CD4-positive, alpha-beta memory T cell (primary cell): Measurements from ENCODE around the gene NBAS. TPM values are rescaled to one million over a fixed set of nuclear protein-coding genes. Genes with fewer than 3 reads are reported as not detected.
A peak's percentile ranks its signal among the peaks of the same experiment; 100 is the strongest.

Experiments used
- CTCF ChIA-PET: fragments of 350-600 bp; sonication (Branson Sonifier 250); formaldehyde crosslinking; loops from one replicate; lab custom pipeline; 2021; ENCODE audit warnings: inconsistent platforms; ENCODE audit not compliant: partially characterized antibody; lab: Charles Lee
- POLR2A ChIA-PET: fragments of 350-600 bp; sonication (Branson Sonifier 250); formaldehyde crosslinking; loops from one replicate; lab custom pipeline; 2021; ENCODE audit not compliant: partially characterized antibody; lab: Charles Lee
- DNase-seq, 5 donors: peaks; one replicate each; pipeline versions ENCODE4 v3.0.0 to v3.0.0-alpha.2; 2020 to 2022; ENCODE audit warnings: mixed read lengths in 1 of 5
- H3K27ac ChIP-seq: one replicate; pipeline ENCODE4 v1.7.0; 2013; ENCODE audit warnings: low read depth, low read length
- H3K27me3 ChIP-seq: 2 replicates; pipeline ENCODE4 v1.7.0; 2013; ENCODE audit warnings: mild to moderate bottlenecking, low read length, moderate library complexity; ENCODE audit not compliant: insufficient read depth
- H3K36me3 ChIP-seq: 2 replicates; pipeline ENCODE4 v1.7.0; 2013; ENCODE audit warnings: mild to moderate bottlenecking, low read length, moderate library complexity; ENCODE audit not compliant: insufficient read depth
- H3K4me1 ChIP-seq: 2 replicates; pipeline ENCODE4 v1.7.0; 2013; ENCODE audit warnings: mild to moderate bottlenecking, low read length, moderate library complexity; ENCODE audit not compliant: insufficient read depth
- H3K4me3 ChIP-seq, 2 donors: one replicate each; pipeline ENCODE4 v1.7.0; 2013; ENCODE audit warnings: low read length in 2 of 2, mild to moderate bottlenecking in 1 of 2
- H3K9me3 ChIP-seq, 2 donors: one replicate each; pipeline ENCODE4 v1.7.0; 2013; ENCODE audit warnings: low read length in 2 of 2, control low read depth in 1 of 2; ENCODE audit not compliant: control insufficient read depth in 1 of 2
- H3K27ac Mint-ChIP-seq, 7 donors: one replicate each; pipeline ENCODE4 v1.8.0; 2020 to 2021; ENCODE audit warnings: mixed read lengths in 7 of 7, mild to moderate bottlenecking in 6 of 7, inconsistent platforms in 3 of 7, moderate library complexity in 3 of 7
- H3K27me3 Mint-ChIP-seq, 2 donors: one replicate each; pipeline ENCODE4 v1.8.0; 2020 to 2021; ENCODE audit warnings: mixed read lengths in 2 of 2
- H3K36me3 Mint-ChIP-seq, 2 donors: one replicate each; pipeline ENCODE4 v1.8.0; 2020 to 2021; ENCODE audit warnings: mixed read lengths in 2 of 2, inconsistent platforms in 1 of 2, mild to moderate bottlenecking in 1 of 2
- H3K4me1 Mint-ChIP-seq, 4 donors: one replicate each; pipeline ENCODE4 v1.8.0; 2020 to 2021; ENCODE audit warnings: mixed read lengths in 4 of 4, mild to moderate bottlenecking in 1 of 4
- H3K4me3 Mint-ChIP-seq, 8 donors: one replicate each; pipeline ENCODE4 v1.8.0; 2020 to 2021; ENCODE audit warnings: mixed read lengths in 8 of 8, mild to moderate bottlenecking in 7 of 8, moderate library complexity in 6 of 8, inconsistent platforms in 3 of 8
- H3K9me3 Mint-ChIP-seq, 8 donors: one replicate each; pipeline ENCODE4 v1.8.0; 2020 to 2021; ENCODE audit warnings: mixed read lengths in 8 of 8, mild to moderate bottlenecking in 5 of 8, inconsistent platforms in 3 of 8, moderate library complexity in 1 of 8
- intact Hi-C: fragments of 100-400 bp; cut with micrococcal nuclease; formaldehyde crosslinking; loops from one replicate; pipeline ENCODE4 v1.15.1; 2023
- polyA plus RNA-seq, 2 donors: library from polyadenylated mRNA; unstranded; fragments of 300-500 nt; fragmentation: Illumina TruSeq; gene quantifications; one replicate each; pipeline ENCODE4 v1.2.3, GENCODE V29; 2021
- total RNA-seq, 2 experiments: library from RNA; stranded (reverse); gene quantifications; one replicate each; pipeline ENCODE4 v1.2.3, GENCODE V29; 2021

The NBAS gene
- total and polyA plus RNA-seq, 4 experiments from 2014 or later = 16.1 to 37.0 (median 27.1) TPM

DNA sequence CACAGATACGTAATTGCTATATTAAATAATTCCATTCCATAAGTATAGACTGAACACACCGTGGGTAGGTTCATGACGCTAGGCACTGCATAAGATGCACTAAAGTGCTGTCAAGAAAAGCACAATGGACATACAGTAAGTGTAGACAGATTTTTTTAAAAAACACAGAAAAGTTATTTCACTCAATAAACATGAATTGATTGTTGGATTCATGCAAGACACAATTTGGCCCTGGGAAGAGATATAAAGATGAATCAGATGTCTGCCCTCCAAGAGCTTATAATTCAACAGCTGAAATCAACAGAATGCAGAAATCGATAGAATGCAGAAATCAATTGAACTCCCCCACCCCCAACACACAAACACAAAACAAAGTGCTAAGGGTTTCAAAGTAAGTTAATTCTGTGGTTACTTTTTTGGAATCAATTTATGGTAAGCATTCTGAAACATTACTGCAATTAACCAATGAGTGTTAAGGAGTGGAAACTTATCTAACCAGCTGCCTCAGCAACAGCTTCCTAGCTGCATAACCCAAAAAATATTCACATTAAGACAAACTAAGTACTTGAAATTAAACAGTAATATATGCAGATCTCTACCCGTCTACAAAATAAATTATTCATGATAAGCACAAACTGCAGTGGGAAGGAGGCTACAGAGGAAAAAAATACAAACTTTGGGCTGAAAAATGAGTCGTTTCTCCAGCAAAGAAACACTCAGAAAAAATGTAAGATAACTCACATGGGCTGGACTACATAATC is 1.6 kb downstream of the NBAS start:
- no peaks in the 10 kb centered on the region for H3K9me3 ChIP-seq
- Mint-ChIP-seq H3K4me1 (peaks cover 31 to 49% (median 38%) of the 10 kb centered on the region in 4 donors), H3K9me3 (no peaks in the 10 kb centered on the region), H3K4me3 (peak overlapping the region; percentile 44 to 100 (median 80)), H3K27me3 (no peaks in the 10 kb centered on the region), H3K36me3 (peaks cover 11 to 21% of the 10 kb centered on the region in 2 donors), H3K27ac (peak overlapping the region in 3 of 7 donors; percentile 37 to 98 (median 80))
- no peak overlapping the region for H3K4me3 ChIP-seq
- DNase-seq = no peak
- ChIA-PET POLR2A (interaction anchor here (2.6 to 4.4 kb wide), 2 partner anchors 32 to 35 kb away, joined by 14 to 36 read pairs; partner anchors contain the start of gene DDX1), CTCF (interaction anchor here (1.7 to 4.6 kb wide), 3 partner anchors 16 to 18 kb away, joined by 4 to 29 read pairs (median 4); no protein-coding TSS in a partner anchor)
- peaks cover 25% of the 10 kb centered on the region for H3K4me1 ChIP-seq
- no peak overlapping the region for H3K27ac ChIP-seq
- no peaks in the 10 kb centered on the region for H3K27me3 ChIP-seq
- H3K36me3 ChIP-seq = no peaks in the 10 kb centered on the region
- intact Hi-C loops = loop anchor here (10.0 kb wide), 1 partner anchor 385 kb away; no protein-coding TSS in a partner anchor

- Mint-ChIP-seq H3K36me3 (peaks cover 14 to 31% of the 10 kb centered on the region in 2 donors), H3K4me1 (peaks cover 32 to 51% (median 36%) of the 10 kb centered on the region in 4 donors), H3K27ac (peak overlapping the region in 1 of 7 donors; percentile 42), H3K9me3 (no peaks in the 10 kb centered on the region), H3K27me3 (no peaks in the 10 kb centered on the region), H3K4me3 (peak overlapping the region in 1 of 8 donors; percentile 11)
- H3K4me3 ChIP-seq = no peak overlapping the region
- H3K27me3 ChIP-seq = no peaks in the 10 kb centered on the region
- H3K27ac ChIP-seq = no peak overlapping the region
- peaks cover 25% of the 10 kb centered on the region for H3K4me1 ChIP-seq
- H3K9me3 ChIP-seq = no peaks in the 10 kb centered on the region
- POLR2A ChIA-PET = no interaction called here
- CTCF ChIA-PET = interaction anchor here (1.7 to 1.8 kb wide), 2 partner anchors 17 to 19 kb away, joined by 4 read pairs; no protein-coding TSS in a partner anchor
- no peak for DNase-seq
- H3K36me3 ChIP-seq = no peaks in the 10 kb centered on the region
- intact Hi-C loops = no loop called here
These were observed 3.2 kb downstream of the NBAS start for GRCh38 chr2:15557887-15558311.

DNA sequence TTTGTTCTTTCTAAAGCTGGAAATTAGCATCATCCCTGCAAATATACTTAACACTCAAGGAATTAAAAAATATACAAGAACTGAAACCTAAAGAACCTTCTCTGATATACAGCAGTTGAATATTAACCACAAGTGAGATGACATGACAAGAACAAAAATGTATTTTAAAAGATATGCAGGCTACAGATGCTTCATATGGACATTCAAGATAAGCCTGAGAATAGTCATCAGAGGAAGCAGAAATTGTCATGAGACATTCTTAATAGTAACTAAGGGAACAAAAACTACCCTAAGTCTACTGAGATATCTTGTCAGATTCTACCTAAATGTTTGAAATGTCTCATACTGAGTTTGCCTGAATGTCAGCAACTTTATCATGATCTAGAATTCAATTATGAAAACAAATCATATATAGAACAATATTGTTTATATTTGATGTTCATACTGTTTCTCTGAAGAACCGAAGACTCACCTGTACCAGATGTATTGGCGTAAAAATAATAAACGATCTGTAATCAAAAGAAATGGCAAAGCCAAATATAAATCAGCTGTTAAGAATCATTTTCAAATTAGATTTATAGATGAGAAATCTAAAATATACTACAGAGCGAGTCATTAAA is 4.7 kb downstream of the NBAS start:
- intact Hi-C loops = no loop called here
- no peak overlapping the region for H3K4me3 ChIP-seq
- Mint-ChIP-seq H3K27me3 (no peaks in the 10 kb centered on the region), H3K4me1 (peaks cover 21 to 36% (median 26%) of the 10 kb centered on the region in 4 donors), H3K4me3 (no peak overlapping the region), H3K9me3 (no peaks in the 10 kb centered on the region), H3K27ac (no peak overlapping the region), H3K36me3 (peaks cover 24 to 39% of the 10 kb centered on the region in 2 donors)
- POLR2A ChIA-PET = no interaction called here
- CTCF ChIA-PET = no interaction called here
- no peaks in the 10 kb centered on the region for H3K27me3 ChIP-seq
- DNase-seq = no peak
- H3K27ac ChIP-seq = no peak overlapping the region
- no peaks in the 10 kb centered on the region for H3K9me3 ChIP-seq
- H3K4me1 ChIP-seq = peaks cover 21% of the 10 kb centered on the region
- H3K36me3 ChIP-seq = peaks cover 4% of the 10 kb centered on the region

DNA sequence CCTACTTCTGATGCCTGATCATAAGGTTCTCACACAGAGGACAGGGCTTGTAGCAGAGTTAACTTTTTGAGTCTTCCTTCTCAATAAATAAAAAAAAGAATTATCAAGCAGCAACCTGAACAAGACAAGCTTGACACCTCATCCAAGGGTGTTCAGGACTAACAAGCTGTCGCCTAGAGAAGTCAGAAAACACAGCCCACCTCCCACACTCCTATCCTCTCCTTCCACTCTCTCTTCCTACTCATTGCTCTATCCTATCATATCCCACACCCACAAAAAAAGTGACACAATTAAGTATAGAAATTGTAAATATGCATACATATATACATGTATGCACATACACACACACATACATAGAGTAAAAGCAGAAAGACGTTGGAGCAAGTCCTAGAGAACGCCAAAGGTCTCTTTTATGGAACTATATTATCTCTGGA is 5.4 kb downstream of the NBAS start:
- POLR2A ChIA-PET = no interaction called here
- H3K9me3 ChIP-seq = no peaks in the 10 kb centered on the region
- no peak for DNase-seq
- no peaks in the 10 kb centered on the region for H3K27me3 ChIP-seq
- H3K4me3 Mint-ChIP-seq = no peak overlapping the region
- H3K36me3 Mint-ChIP-seq = peaks cover 26 to 36% of the 10 kb centered on the region in 2 donors
- no peaks in the 10 kb centered on the region for H3K27me3 Mint-ChIP-seq
- H3K4me3 ChIP-seq = no peak overlapping the region
- H3K9me3 Mint-ChIP-seq = no peaks in the 10 kb centered on the region
- H3K4me1 Mint-ChIP-seq = peaks cover 21 to 31% (median 26%) of the 10 kb centered on the region in 4 donors
- intact Hi-C loops = no loop called here
- peaks cover 21% of the 10 kb centered on the region for H3K4me1 ChIP-seq
- no peak overlapping the region for H3K27ac Mint-ChIP-seq
- H3K27ac ChIP-seq = no peak overlapping the region
- H3K36me3 ChIP-seq = peaks cover 4% of the 10 kb centered on the region
- CTCF ChIA-PET = no interaction called here

GRCh38 chr2:15554525-15555218 is 6.5 kb downstream of the NBAS start:
- H3K27me3 Mint-ChIP-seq = no peaks in the 10 kb centered on the region
- Histone ChIP-seq H3K27me3 (no peaks in the 10 kb centered on the region), H3K36me3 (peaks cover 4% of the 10 kb centered on the region), H3K4me3 (no peak overlapping the region), H3K27ac (no peak overlapping the region), H3K9me3 (no peaks in the 10 kb centered on the region), H3K4me1 (peaks cover 18% of the 10 kb centered on the region)
- H3K9me3 Mint-ChIP-seq = no peaks in the 10 kb centered on the region
- H3K4me1 Mint-ChIP-seq = peaks cover 14 to 20% (median 16%) of the 10 kb centered on the region in 4 donors
- intact Hi-C loops = no loop called here
- peak overlapping the region in 1 of 7 donors; percentile 46 for H3K27ac Mint-ChIP-seq
- DNase-seq = no peak
- ChIA-PET POLR2A (no interaction called here), CTCF (interaction anchor here (0.7 kb wide), 1 partner anchor 23 kb away, joined by 3 read pairs; no protein-coding TSS in a partner anchor)
- peaks cover 29 to 33% of the 10 kb centered on the region in 2 donors for H3K36me3 Mint-ChIP-seq
- no peak overlapping the region for H3K4me3 Mint-ChIP-seq

GRCh38 chr2:15553951-15554350 is 7.2 kb downstream of the NBAS start:
- intact Hi-C loops = no loop called here
- H3K9me3 Mint-ChIP-seq = no peaks in the 10 kb centered on the region
- H3K27me3 Mint-ChIP-seq = no peaks in the 10 kb centered on the region
- H3K4me1 Mint-ChIP-seq = peaks cover 8 to 13% (median 11%) of the 10 kb centered on the region in 4 donors
- H3K36me3 Mint-ChIP-seq = peaks cover 34 to 37% of the 10 kb centered on the region in 2 donors
- Histone ChIP-seq H3K4me3 (no peak overlapping the region), H3K4me1 (peaks cover 11% of the 10 kb centered on the region), H3K27ac (no peak overlapping the region), H3K36me3 (peaks cover 4% of the 10 kb centered on the region), H3K27me3 (no peaks in the 10 kb centered on the region), H3K9me3 (no peaks in the 10 kb centered on the region)
- no peak for DNase-seq
- H3K27ac Mint-ChIP-seq = no peak overlapping the region
- ChIA-PET POLR2A (no interaction called here), CTCF (interaction anchor here (0.7 kb wide), 1 partner anchor 23 kb away, joined by 3 read pairs; no protein-coding TSS in a partner anchor)
- no peak overlapping the region for H3K4me3 Mint-ChIP-seq
